ENCODE measurements around the gene FGF22. TPM values are rescaled to one million over a fixed set of nuclear protein-coding genes. Genes with fewer than 3 reads are reported as not detected.
A peak's percentile ranks its signal among the peaks of the same experiment; 100 is the strongest.

Gene FGF22
- total RNA-seq, 1 donor from 2014 or later, result 0.62 TPM

DNA sequence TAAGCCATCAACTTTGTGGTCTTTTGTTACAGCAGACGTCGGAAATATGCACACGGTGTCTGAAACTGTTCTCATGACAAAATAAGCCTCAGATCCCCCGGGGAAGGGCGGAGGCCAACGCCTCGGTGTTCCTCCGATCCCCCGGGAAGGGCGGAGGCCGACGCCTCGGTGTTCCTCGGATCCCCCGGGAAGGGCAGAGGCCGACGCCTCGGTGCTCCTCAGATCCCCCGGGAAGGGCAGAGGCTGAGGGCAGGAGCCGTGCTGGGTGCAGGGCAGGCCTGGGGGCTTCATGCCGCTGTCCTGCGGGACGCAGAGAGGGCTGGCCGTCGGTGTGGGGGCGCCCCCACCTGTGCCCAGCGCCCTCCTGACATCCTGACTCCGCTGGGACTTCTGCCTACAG is 4.7 kb downstream of the FGF22 start:
- DNase-seq, result no peak

DNA sequence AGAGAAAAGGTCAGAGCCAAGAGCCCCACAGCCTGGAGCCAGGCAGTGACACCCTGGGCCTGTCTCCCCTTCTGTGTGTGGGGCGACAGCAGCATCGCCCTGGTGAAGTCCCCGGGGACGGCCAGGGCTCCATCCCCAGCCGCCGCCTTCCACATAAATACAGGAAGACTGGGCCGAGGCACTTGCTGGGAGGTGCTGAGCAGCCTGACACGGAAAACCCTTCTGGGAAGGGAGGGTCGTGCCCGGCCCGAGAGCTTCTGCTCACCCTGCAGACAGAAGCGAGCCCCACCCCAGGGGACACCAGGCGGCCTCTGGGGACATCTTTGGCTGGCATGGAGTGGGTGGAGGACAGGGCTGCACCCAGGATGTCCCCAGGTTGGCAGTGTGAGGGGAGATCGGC is 5.1 kb downstream of the FGF22 start:
- DNase-seq, result no peak

DNA sequence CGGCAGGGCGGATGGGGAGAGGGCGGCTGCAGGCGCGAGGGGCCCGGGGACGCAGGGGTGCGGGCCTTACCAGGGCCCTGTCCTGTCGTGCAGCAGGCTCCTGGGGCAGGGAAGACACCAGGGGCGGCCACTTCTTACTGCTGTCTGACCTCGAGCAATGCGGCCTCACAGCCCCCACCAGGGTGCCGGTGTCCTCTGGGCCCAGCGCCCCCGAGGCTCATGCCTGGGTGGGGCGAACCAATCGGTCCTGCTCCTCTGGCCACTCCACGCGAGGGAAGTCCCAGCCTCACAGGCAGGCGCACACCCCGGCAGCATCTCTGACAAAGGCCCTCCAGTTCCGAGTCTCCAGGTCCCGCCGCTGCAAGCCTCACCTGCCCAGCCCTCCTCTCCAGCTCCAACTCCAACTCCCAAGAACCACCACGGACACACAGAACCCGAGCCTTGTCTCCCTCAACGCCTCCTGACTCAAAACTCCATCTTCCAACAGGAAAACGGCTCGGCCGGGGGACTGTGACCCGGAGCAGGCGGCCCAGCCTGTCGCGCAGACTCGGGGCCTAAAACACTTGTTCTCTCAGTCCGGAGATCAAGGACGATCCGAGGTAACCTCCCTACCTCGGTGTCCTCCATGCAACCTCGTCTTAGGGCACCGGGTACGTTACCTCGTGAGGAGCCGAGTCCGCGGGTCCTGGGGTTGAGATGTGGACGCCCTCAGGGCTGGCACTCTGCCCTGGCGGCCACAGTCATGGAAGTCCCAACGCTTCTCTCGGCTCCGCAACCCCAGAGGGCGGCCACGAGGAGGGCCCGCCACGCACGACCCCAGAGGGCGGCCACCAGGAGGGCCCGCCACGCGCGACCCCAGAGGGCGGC is 6.5 kb downstream of the FGF22 start:
- no peak for DNase-seq

DNA sequence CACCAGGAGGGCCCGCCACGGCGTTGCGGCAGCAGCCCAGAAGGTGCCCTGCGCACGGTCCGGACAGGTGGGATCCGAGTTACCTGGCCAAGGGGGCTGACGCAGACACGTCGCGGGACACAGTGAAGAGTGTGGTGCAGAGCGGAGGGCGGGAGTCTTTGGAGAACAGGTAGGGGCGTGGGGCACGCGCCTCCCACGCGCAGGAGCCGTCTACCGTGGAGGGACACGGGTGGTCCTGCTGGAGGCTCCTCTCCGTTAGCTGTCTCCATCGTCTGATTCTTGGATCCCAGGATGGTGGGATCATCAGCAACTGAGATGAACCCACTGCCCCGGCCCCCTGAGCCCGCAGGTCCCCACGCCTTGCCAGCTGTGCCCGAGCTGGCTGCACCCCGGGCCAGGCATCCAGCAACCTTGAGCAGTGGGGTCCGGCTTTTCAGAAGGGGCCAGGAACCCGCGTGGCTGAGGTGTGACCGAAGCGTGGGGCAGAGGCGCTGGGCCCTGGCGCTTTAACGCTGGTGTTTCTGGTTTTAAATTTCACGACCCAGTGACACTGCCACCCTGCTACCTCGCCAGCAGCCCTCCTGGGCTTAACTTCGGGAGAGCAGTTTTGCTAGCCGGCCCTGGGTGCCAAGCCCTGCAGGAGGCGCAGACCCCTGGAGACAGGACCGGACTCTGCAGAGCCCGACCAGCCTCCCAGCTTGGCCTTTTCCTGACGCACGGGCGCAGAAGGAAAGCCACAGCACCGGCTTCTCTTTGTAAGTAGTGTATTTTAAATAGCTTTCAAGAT is 7.3 kb downstream of the FGF22 start:
- no peak for DNase-seq

DNA sequence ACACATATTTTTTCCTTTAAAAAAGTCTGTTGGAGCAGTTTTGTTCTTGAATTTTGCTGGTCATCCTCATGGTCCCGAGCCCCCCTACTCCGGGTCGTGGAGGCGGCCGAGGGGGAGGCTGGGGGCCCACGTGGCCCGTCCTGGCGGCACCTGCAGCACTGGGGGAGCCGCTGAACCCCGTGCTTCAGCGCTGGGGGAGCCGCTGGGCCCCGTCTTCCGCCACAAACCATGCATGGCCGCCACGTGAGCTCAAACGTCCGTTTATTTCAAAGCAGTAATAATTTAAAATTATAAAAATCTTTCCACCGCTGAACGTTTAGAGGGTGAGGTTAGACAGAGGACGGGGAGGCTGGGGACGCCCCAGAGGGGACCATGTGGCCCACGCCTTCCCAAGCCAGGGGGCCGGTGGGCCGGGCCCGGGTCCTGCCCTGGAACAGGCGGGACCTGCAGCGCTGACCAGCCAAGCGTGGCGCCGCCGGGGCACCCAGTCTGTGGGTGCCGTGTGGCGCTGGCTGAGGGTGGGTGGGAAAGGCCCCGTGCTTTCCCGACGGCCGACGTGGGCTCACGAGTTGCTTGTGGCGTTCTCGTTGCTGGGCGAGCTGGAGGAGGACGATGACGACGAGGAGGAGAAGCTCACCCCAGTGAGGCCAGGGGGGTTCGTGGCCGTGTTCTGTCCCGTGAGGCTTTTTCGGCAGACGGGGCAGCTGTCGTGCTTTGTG is 8.0 kb downstream of the FGF22 start:
- no peak for DNase-seq

- DNase-seq, result no peak
Observed at GRCh38 chr19:648305-648704, 8.6 kb downstream of the FGF22 start.

DNA sequence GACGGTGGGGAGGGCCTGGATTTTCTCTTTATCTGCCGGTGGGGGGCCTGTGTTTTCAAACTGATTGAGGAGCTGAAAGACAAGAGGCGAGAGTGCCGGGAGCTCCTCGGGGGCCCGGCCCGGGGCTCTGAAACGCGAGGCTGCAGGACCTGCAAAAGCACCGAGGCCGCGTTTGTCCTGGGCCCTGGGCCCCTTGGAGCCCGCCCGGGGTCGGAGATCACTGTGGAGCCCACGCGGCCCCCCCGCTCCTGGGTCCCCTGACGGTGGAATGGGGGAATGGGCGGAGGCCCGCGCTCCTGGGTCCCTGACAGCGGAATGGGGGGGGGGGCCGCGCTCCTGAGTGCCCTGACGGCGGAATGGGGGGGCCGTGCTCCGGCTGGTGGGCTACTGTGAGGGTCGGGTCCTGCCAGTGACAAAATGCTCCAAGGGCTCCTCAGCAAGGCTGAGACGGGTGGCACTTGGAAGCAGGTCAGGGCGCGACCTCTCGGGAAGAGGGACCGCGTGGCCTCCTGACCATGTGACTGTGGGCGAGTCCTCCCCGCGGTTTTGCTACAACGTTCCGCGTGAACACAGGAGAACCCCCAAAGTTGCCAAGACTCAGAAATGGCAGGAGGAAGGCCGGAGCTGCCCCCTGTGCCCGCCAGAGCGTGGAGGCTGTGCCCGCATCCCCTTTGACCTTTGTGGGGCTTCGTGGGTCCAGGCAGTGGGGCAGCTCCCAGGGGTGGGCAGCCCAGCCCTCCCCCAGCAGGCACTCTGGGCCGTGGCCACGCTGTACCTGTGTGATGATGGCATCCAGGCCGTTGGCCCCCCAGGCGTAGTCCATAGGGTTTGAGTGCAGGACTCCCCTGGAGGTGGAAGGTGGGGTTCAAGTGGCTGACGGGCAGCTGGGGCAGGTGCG is 9.5 kb downstream of the FGF22 start:
- DNase-seq, result no peak

DNA sequence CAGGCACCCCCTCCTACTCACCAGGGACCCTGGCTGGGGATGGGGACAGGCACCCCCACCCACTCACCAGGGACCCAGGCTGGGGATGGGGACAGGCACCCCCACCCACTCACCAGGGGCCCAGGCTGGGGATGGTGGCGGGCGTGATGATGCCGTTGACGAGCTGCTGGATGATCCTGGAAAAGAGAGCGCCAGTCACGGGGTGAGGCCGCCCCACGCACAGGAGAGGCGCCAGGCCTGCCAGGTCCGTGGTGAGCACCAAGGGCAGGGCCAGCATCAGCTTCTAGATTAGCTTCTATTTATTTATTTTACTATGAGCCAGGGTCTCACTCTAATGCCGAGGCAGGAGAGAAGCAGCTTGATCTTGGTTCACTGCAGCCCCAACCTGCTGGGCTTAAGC is 10.4 kb downstream of the FGF22 start:
- DNase-seq, result no peak

DNA sequence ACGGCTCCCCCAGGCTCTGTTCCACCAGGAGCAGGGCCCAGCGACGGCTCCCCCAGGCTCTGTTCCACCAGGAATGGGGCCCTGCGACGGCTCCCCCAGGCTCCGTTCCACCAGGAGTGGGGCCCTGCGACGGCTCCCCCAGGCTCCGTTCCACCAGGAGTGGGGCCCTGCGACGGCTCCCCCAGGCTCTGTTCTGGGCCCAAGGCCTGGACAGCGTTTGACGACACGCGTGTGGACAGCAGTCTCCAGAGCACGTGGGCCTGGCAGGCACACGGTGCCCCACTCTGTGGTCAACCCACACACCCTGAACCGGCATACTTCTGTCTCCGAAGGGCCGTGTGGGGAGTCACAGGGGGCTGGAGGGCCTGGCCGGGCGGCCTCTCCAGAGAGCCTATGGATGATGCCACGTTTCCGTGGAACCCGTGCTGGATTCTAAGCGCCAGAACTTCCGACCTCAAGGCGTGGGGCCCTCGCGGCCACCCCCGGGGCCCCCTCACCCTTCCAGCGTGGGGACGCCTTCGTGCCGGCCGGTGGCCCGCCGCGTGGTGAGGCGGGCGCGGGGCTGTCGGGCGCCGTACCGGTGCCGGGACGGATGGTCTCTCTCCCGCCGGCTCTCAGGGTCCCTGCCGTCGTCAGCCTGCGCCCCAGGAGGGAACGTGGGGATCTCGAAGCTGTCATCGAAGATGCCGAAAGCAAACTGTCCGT is 11.6 kb downstream of the FGF22 start:
- no peak for DNase-seq

- DNase-seq, result no peak
Observed at GRCh38 chr19:651991-652390, 12.3 kb downstream of the FGF22 start.

- no peak for DNase-seq
Observed at GRCh38 chr19:652467-653389, 13.0 kb downstream of the FGF22 start.

GRCh38 chr19:653425-653824 is 13.7 kb downstream of the FGF22 start:
- DNase-seq, result no peak

GRCh38 chr19:655691-656090 is 16.0 kb downstream of the FGF22 start:
- DNase-seq, result no peak

DNA sequence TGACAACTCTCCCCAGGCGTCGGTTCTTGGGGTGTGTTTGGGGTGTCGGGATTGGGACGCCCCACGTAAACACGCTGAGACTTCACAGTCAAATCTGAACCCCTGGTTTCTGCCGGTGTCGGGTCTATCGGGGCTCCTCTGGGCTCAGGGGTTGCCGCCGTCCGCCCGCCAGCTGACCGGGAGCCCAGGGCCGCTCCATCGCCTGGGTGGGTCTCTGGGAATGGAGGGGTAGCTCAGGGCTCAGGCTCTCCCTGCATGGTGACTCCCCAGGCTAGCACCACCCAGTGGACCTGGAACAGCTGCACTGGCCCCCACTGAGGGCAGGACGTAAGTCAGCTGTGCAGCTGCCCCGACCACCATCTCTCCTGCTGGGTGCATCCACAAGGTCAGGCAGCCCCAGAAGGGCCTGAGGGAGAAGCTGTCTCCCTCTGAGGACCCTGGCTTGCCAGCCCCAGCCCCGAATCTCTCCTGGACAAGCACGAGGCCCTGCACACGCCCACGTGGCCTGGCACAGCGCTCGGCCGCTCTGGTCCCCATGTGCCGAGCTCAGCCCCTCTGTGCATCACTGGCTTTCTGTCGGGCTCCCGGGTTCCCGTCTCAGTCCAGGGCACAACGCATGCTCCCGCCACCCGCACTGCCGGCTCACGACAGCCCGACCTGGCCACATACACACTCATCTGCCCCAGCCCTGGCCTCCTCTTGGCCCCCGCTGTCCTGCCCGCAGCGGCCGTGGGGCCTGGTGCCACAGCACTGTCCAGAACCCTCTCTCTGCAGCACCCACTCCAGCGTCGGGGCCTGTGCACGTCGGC is 17.3 kb downstream of the FGF22 start:
- no peak for DNase-seq

DNA sequence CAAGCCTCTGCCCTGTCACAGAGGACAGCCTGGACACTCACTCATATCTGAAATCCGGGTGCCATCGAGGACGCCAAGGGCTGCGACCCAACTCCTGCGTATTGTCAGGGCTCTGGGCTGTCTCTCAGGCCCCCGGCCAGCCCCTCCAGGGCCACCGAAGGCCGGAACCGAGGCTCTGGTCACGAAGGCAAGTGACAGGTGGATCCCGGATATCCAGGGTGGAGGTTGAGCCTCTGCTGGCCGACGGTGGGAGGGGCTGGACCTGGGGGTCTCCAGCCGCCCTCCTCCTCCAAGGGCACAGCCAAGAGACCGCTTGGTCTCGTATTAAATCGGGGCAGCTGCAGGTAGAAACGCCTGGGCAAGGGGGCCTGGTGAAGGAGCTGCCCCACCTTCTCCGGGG is 17.9 kb downstream of the FGF22 start:
- no peak for DNase-seq

DNA sequence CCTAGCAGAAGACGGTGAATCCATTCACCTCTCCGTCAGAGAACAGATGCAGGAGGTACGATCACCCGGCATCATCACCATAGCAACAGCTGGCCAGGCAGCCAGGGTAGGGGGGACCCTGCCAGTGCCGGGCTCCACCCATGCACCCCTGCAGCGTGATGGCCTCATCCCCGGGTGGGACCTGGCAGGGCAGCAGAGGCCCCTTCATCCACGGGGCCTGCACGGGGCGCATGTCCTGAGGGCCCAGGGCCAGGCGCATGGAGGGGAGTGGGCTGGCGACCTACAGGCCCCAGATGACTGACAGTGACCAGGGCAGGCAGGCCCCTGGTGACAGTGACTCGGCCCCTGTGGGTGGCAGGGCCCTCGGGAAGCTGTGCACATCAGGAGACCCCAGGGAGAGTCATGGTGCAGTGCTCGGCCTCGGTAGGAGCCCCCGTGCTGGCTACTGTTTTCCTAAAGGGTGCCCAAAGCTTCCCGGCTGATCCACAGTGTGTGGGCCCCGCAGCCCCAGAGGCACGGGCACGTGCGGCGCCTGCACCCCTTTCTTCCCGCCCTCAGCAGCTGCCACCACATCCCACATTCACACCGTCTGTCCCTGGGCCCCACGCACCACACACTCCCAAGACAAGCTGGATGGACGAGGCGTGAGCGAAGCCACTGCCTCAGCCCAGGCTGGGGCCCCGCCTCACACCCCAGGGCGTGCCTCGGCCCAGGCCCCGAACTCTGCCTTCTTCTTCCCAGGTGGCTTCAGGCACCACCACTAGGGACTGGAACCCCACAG is 18.6 kb downstream of the FGF22 start:
- DNase-seq, result no peak

GRCh38 chr19:658916-659839 is 19.5 kb downstream of the FGF22 start:
- DNase-seq, result peak; percentile 60

Measured in occipital lobe (tissue), 2 donors.